ENCODE results near the gene SORD.
"Not testable (repeated sequence)": the region's sequence is repeated elsewhere in the genome, so short reads cannot be mapped to it uniquely, and the experiment has no call there.

Gene SORD

GRCh38 chr15:45001180-45001579 lies 21.8 kb upstream of the SORD start:
- not testable (repeated sequence) for H3K4me1 ChIP-seq (ENCODE audit: control insufficient read depth, insufficient read depth, low read length); H3K36me3 ChIP-seq (ENCODE audit: control insufficient read depth, insufficient read depth, low read length); H3K4me3 ChIP-seq (ENCODE audit: low read depth, low read length); H3K9me3 ChIP-seq (ENCODE audit: control insufficient read depth, insufficient read depth, low read length); H3K27me3 ChIP-seq (ENCODE audit: control insufficient read depth, insufficient read depth, low read length); H3K9ac ChIP-seq (ENCODE audit: low read depth, low read length)

DNA sequence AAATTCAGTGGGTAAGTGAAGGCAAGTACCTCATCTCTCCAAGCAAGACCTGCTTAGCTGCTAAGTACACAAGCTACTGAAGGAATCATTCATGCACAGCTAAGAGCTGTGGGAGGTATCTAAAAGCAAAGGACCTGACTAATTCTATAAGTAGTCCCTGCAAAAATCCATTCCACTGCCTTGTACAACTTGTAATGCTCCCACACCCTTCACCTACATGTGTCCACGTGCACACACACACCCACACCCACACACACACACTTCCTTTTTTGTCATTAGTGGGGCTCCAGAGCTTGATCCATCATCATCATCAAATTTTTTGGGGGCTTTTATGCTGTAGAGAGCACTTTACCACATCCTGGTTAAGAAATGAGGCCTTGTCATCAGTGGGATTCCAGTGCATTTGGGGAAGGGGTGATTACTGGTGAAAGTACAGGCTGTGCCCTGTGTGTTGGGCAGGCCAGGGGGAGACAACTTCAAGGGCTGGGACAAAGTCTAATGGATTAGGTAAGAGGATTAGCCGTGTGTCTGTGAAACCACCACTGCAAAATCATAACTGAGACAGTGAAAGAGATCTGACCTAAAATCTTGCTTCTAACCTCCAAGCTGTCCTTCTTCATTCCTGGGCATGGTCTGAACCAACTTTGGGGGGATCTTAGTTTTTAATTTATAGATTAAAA lies 19.1 kb upstream of the SORD start:
- H3K27me3 ChIP-seq (ENCODE audit: control insufficient read depth, insufficient read depth, low read length); H3K4me1 ChIP-seq (ENCODE audit: control insufficient read depth, insufficient read depth, low read length); H3K4me3 ChIP-seq (ENCODE audit: low read depth, low read length); H3K9me3 ChIP-seq (ENCODE audit: control insufficient read depth, insufficient read depth, low read length); H3K36me3 ChIP-seq (ENCODE audit: control insufficient read depth, insufficient read depth, low read length); H3K9ac ChIP-seq (ENCODE audit: low read depth, low read length): not testable (repeated sequence)

GRCh38 chr15:45004590-45005175 lies 18.3 kb upstream of the SORD start:
- not testable (repeated sequence) for H3K9me3 ChIP-seq (ENCODE audit: control insufficient read depth, insufficient read depth, low read length); H3K4me1 ChIP-seq (ENCODE audit: control insufficient read depth, insufficient read depth, low read length); H3K9ac ChIP-seq (ENCODE audit: low read depth, low read length); H3K4me3 ChIP-seq (ENCODE audit: low read depth, low read length); H3K36me3 ChIP-seq (ENCODE audit: control insufficient read depth, insufficient read depth, low read length); H3K27me3 ChIP-seq (ENCODE audit: control insufficient read depth, insufficient read depth, low read length)

DNA sequence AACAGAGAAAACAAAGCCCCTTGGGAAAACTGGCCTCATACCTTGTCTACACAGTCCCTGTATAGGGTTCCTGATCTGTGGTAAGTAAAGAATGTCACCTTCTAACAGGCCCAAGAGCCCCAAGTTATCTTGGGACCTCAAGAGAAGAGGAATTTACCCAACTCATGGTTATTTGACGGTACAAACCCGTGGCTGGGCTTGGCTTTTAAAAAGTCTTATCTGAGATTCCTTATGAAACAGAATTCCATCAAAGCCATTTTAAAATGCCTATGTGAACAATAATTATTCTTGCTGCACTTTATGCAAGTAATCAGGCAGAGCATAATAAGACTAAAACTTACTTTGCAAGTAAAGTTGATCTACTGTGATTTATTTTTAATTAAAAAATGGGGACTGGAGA lies 13.9 kb upstream of the SORD start:
- Histone ChIP-seq H3K4me3 (ENCODE audit: low read depth, low read length) (no peak overlapping the region), H3K27me3 (ENCODE audit: control insufficient read depth, insufficient read depth, low read length) (no peaks in the 10 kb centered on the region), H3K9ac (ENCODE audit: low read depth, low read length) (no peak overlapping the region), H3K9me3 (ENCODE audit: control insufficient read depth, insufficient read depth, low read length) (no peaks in the 10 kb centered on the region), H3K4me1 (ENCODE audit: control insufficient read depth, insufficient read depth, low read length) (no peaks in the 10 kb centered on the region), H3K36me3 (ENCODE audit: control insufficient read depth, insufficient read depth, low read length) (no peaks in the 10 kb centered on the region)

DNA sequence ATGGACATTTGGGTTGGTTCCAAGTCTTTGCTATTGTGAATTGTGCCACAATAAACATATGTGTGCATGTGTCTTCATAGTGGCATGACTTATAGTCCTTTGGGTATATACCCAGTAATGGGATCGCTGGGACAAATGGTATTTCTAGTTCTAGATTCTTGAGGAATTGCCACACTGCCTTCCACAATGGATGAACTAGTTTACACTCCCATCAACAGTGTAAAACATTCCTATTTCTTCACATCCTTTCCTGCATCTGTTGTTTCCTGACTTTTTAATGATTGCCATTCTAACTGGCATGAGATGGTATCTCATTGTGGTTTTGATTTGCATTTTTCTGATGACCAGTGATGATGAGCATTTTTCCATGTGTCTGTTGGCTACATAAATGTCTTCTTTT lies 7.9 kb upstream of the SORD start:
- H3K9ac ChIP-seq (ENCODE audit: low read depth, low read length); H3K36me3 ChIP-seq (ENCODE audit: control insufficient read depth, insufficient read depth, low read length); H3K27me3 ChIP-seq (ENCODE audit: control insufficient read depth, insufficient read depth, low read length); H3K4me1 ChIP-seq (ENCODE audit: control insufficient read depth, insufficient read depth, low read length); H3K4me3 ChIP-seq (ENCODE audit: low read depth, low read length); H3K9me3 ChIP-seq (ENCODE audit: control insufficient read depth, insufficient read depth, low read length): not testable (repeated sequence)

DNA sequence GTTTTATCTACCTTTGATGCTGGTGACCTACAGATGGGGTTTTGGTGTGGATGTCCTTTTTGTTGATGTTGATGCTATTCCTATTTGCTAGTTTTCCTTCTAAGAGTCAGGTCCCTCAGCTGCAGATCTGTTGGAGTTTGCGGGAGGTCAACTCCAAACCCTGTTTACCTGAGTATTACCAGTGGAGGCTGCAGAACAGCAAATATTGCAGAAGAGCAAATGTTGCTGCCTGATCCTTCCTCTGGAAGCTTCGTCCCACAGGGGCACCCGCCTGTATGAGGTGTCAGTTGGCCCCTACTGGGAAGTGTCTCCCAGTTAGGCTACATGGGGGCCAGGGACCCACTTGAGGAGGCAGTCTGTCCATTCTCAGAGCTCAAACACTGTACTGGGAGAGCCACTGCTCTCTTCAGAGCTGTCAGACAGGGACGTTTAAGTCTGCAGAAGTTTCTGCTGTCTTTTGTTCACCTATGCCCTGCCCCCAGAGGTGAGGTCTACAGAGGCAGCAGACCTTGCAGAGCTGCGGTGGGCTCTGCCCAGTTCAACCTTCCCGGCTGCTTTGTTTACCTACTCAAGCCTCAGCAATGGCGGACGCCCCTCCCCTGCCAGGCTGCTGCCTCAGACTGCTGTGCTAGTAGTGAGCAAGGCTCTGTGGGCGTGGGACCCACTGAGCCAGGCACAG lies 2.6 kb upstream of the SORD start:
- H3K4me1 ChIP-seq (ENCODE audit: control insufficient read depth, insufficient read depth, low read length); H3K36me3 ChIP-seq (ENCODE audit: control insufficient read depth, insufficient read depth, low read length); H3K27me3 ChIP-seq (ENCODE audit: control insufficient read depth, insufficient read depth, low read length); H3K9ac ChIP-seq (ENCODE audit: low read depth, low read length); H3K9me3 ChIP-seq (ENCODE audit: control insufficient read depth, insufficient read depth, low read length); H3K4me3 ChIP-seq (ENCODE audit: low read depth, low read length): not testable (repeated sequence)

DNA sequence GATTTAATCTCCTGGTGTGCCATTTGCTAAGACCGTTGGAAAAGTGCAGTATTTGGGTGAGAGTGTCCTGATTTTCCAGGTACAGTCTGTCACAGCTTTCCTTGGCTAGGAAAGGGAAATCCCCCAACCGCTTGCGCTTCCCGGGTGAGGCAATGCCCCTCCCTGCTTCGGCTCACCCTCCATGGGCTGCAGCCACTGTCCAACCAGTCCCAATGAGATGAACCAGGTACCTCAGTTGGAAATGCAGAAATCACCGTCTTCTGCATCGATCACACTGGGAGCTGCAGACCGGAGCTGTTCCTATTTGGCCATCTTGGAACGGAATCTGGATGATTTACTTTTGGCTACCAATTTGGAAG lies 2.1 kb upstream of the SORD start:
- H3K4me3 ChIP-seq (ENCODE audit: low read depth, low read length); H3K4me1 ChIP-seq (ENCODE audit: control insufficient read depth, insufficient read depth, low read length); H3K9ac ChIP-seq (ENCODE audit: low read depth, low read length); H3K27me3 ChIP-seq (ENCODE audit: control insufficient read depth, insufficient read depth, low read length); H3K9me3 ChIP-seq (ENCODE audit: control insufficient read depth, insufficient read depth, low read length); H3K36me3 ChIP-seq (ENCODE audit: control insufficient read depth, insufficient read depth, low read length): not testable (repeated sequence)

- H3K36me3 ChIP-seq (ENCODE audit: control insufficient read depth, insufficient read depth, low read length): no peaks in the 10 kb centered on the region
- no peaks in the 10 kb centered on the region for H3K27me3 ChIP-seq (ENCODE audit: control insufficient read depth, insufficient read depth, low read length)
- H3K4me1 ChIP-seq (ENCODE audit: control insufficient read depth, insufficient read depth, low read length): peaks cover 6% of the 10 kb centered on the region
These were observed 1.6 kb upstream of the SORD start for GRCh38 chr15:45021348-45021747.

DNA sequence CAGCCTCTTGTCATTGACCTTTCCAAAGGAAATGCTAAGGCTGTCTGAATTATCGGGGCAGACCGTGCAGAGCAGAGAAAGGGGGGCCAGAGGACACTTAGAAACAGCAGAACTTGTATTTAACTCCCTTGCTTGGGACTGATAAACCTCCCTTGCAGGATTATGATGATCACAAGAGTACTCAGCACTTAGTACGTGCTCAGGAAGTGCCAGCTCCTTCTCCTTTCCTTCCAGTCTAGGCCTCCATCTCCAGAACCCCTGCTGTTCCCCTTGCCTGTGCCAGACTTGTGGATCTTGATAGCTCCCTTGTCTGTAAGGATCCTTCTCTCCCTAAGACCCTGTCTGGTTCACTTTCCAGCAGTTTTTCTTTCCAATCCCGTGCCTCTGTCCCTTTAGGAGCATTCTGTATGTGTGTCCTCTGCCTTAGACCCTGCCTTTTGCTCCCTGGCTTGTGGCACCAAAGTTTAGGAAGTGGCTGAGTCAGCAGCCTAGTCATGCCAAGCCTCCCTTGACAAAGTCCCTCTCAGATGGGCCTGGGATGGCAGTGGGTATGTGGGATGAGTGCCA lies 747 bp downstream of the SORD start:
- no peaks in the 10 kb centered on the region for H3K36me3 ChIP-seq (ENCODE audit: control insufficient read depth, insufficient read depth, low read length)
- H3K4me1 ChIP-seq (ENCODE audit: control insufficient read depth, insufficient read depth, low read length): peaks cover 6% of the 10 kb centered on the region
- H3K27me3 ChIP-seq (ENCODE audit: control insufficient read depth, insufficient read depth, low read length): no peaks in the 10 kb centered on the region
- H3K9me3 ChIP-seq (ENCODE audit: control insufficient read depth, insufficient read depth, low read length): no peaks in the 10 kb centered on the region
- H3K9ac ChIP-seq (ENCODE audit: low read depth, low read length): peak overlapping the region; percentile 79
- peak overlapping the region; percentile 84 for H3K4me3 ChIP-seq (ENCODE audit: low read depth, low read length)

More at GRCh38 chr15:45021348-45021747, 1.6 kb upstream of the SORD start:
- no peaks in the 10 kb centered on the region for H3K9me3 ChIP-seq (ENCODE audit: control insufficient read depth, insufficient read depth, low read length)
- no peak overlapping the region for H3K4me3 ChIP-seq (ENCODE audit: low read depth, low read length)
- H3K9ac ChIP-seq (ENCODE audit: low read depth, low read length): no peak overlapping the region

- H3K36me3 ChIP-seq (ENCODE audit: control insufficient read depth, insufficient read depth, low read length); H3K4me3 ChIP-seq (ENCODE audit: low read depth, low read length); H3K4me1 ChIP-seq (ENCODE audit: control insufficient read depth, insufficient read depth, low read length): not testable (repeated sequence)
These were observed 1.7 kb downstream of the SORD start for GRCh38 chr15:45024649-45025048.

DNA sequence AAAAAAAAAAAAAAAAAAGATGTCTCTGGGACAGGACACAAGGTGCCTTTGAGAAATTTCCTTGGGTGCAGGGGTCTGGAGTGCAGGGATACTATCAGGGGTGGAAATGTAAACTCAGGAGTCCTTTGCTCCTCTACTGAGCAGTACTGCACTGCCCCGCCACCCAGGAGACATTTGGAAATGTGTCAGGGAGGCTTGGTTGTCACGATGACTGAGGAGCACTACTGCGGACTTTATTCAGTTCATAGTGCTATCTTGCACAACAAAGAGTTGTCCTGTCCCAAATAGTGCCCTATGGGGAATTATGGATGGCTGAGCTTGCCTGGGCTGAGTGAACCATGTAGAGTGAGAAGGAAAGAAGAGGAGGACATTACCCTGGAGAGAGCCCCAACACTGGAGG lies 2.6 kb downstream of the SORD start:
- not testable (repeated sequence) for H3K9ac ChIP-seq (ENCODE audit: low read depth, low read length); H3K4me3 ChIP-seq (ENCODE audit: low read depth, low read length); H3K27me3 ChIP-seq (ENCODE audit: control insufficient read depth, insufficient read depth, low read length); H3K4me1 ChIP-seq (ENCODE audit: control insufficient read depth, insufficient read depth, low read length); H3K9me3 ChIP-seq (ENCODE audit: control insufficient read depth, insufficient read depth, low read length); H3K36me3 ChIP-seq (ENCODE audit: control insufficient read depth, insufficient read depth, low read length)

More at GRCh38 chr15:45024649-45025048, 1.7 kb downstream of the SORD start:
- not testable (repeated sequence) for H3K9ac ChIP-seq (ENCODE audit: low read depth, low read length); H3K27me3 ChIP-seq (ENCODE audit: control insufficient read depth, insufficient read depth, low read length); H3K9me3 ChIP-seq (ENCODE audit: control insufficient read depth, insufficient read depth, low read length)

DNA sequence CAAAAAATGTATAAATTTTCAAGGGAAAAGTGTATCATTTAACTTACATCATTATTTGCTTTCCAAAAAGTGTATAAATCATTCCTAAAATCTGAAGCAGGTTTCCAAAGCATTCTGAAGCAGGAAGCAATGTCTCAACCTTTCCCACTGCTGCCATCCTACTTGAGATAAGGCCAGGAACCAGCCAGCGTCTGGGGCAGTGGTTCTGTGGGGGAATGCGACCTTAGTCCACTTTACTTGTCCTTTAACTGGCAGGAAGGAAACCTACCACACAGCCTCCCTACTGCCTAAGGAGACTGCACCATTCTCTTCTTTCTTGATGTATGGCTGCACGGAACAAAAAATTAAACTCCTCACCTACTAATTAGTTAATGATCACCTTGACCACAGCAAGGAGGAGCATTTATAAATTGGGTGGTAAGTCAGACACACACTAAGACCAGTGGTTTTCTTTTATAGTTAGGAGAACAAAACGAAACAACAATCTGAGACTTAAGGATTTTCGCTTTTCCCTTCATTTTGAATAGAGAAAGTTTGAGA lies 3.7 kb downstream of the SORD start:
- H3K4me1 ChIP-seq (ENCODE audit: control insufficient read depth, insufficient read depth, low read length): peaks cover 6% of the 10 kb centered on the region
- peaks cover 2% of the 10 kb centered on the region for H3K36me3 ChIP-seq (ENCODE audit: control insufficient read depth, insufficient read depth, low read length)
- H3K9me3 ChIP-seq (ENCODE audit: control insufficient read depth, insufficient read depth, low read length): peaks cover 3% of the 10 kb centered on the region
- H3K4me3 ChIP-seq (ENCODE audit: low read depth, low read length): no peak overlapping the region
- H3K27me3 ChIP-seq (ENCODE audit: control insufficient read depth, insufficient read depth, low read length): no peaks in the 10 kb centered on the region
- H3K9ac ChIP-seq (ENCODE audit: low read depth, low read length): no peak overlapping the region
